GM21717 (cell line): Measurements from ENCODE around the gene MTERF4.

ENCODE experiments used
- ATAC-seq: cut with Tn5 transposase; IDR thresholded peaks from one replicate; pipeline ENCODE4 v1.9.1; 2021; ENCODE audit warnings: mild to moderate bottlenecking, moderate library complexity; ENCODE audit not compliant: unreplicated experiment

The MTERF4 gene

DNA sequence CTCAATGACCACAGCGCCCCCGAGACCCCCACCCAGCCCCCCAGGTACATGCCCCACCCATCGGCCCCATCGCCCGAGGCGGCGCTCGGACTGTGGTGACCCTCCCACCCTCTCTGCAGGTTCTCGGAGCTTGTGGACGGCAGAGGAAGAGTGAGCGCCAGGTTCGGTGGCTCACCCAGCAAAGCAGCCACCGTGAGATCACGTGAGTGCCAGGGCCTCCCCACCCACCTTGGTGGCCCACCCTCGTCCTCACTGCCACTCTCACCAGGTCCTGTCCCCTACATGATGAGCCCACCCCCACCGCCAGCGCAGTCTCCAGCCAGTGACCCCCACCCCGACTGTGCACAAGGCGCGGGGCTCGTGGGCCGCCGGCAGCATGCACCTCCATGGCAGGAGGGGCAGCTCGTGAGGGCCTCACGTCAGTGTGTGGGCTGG, 30.4 kb downstream of the MTERF4 start:
- ATAC-seq, result no peak

GRCh38 chr2:241070811-241071676, 31.0 kb downstream of the MTERF4 start:
- no peak for ATAC-seq

DNA sequence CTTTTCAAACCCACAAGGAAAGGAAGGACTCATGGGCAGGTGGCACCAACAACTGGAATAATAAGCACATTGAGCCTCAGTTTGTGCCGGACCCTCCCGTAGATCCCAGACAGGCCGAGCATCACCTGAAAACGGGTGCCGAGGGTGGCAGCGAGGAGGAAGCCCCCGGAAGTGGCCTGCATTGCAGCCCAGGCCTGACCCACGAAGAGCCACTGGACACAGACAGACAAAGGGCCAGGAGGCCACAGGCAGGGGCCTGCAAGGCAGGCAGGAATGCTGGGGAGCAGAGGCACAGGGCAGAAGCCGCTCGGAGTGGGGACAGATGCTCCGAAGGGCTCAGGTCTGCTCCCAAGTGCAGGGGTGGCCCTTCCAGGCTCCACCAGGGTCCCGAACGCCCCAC, 31.7 kb downstream of the MTERF4 start:
- no peak for ATAC-seq

DNA sequence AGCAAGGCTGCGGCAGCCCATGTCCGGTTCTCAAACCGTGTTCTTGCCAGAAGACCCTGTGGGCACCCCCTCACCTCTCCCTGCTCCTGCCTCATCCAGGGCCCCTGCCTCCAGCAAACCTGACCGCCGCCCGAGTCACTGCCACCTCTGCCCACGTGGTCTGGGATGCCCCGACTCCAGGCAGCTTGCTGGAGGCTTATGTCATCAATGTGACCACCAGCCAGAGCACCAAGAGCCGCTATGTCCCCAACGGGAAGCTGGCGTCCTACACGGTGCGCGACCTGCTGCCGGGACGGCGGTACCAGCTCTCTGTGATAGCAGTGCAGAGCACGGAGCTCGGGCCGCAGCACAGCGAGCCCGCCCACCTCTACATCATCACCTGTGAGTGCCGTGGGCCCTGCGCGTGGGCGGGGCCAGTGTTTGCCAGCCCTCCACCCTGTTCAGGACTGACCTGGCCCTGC, 32.2 kb downstream of the MTERF4 start:
- ATAC-seq, result no peak

GRCh38 chr2:241068942-241069810, 32.9 kb downstream of the MTERF4 start:
- ATAC-seq, result no peak

- ATAC-seq, result no peak
Measured at GRCh38 chr2:241068136-241068941, 33.7 kb downstream of the MTERF4 start.

- ATAC-seq, result no peak
Measured at GRCh38 chr2:241067501-241068135, 34.5 kb downstream of the MTERF4 start.

DNA sequence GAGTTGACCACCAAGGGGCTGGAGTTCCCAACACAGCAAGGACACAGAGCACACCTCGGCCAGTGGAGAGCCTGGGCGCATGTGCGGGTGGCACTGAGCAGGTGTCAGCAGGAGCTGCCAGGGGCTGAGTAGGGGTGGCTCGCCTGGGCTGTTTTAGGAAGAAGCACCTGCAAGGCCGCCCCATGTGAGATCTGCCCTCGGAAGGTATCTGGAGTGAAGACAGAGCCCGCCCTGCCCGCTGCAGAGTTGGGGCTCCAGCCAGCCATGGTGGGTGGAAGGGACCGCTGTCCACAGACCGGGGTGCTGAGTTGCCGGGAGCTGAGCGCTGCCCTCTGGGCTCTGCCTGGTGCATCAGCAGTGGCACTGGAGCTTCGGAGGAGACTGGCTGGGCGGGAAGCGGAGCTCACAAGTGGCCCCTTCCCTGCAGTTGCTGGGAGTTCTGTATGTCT, 35.2 kb downstream of the MTERF4 start:
- ATAC-seq, result no peak

GRCh38 chr2:241066171-241066892, 35.8 kb downstream of the MTERF4 start:
- no peak for ATAC-seq

DNA sequence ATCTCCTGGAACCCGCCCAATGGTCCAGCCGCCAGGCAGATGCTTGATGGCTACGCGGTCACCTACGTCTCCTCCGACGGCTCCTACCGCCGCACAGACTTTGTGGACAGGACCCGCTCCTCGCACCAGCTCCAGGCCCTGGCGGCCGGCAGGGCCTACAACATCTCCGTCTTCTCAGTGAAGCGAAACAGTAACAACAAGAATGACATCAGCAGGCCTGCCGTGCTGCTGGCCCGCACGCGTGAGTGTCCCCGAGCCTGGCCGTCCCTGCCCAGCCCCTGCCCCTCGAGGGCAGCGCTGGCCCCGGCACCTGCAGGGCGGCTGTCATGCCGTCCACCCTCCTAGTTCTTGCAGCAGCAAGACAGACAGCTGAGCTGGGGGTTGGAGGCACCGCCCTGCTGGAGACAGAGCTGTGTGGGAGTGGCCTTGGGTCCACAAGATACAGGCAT, 36.7 kb downstream of the MTERF4 start:
- no peak for ATAC-seq

DNA sequence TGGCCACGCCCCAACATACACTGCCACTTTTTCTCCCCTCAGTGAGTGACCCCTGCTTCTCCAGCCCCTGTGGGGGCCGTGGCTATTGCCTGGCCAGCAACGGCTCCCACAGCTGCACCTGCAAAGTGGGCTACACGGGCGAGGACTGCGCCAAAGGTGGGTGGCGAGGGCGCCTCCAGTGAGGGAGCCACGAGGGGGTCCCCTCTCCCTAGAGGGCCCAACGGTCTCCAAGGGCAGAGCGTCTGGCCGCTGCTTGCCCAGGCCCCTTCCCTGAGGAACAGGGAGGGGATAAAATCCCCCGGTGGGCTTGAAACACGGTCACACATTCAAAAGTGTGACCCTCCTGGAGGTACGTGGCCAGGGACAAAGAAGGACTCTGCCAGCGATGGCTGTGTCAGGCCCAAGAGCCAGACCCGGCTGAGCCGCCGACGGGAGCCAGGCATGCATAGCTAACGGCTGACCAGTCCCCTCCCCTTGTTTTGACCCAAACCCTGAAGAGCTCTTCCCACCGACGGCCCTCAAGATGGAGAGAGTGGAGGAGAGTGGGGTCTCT, 37.2 kb downstream of the MTERF4 start:
- ATAC-seq, result no peak

DNA sequence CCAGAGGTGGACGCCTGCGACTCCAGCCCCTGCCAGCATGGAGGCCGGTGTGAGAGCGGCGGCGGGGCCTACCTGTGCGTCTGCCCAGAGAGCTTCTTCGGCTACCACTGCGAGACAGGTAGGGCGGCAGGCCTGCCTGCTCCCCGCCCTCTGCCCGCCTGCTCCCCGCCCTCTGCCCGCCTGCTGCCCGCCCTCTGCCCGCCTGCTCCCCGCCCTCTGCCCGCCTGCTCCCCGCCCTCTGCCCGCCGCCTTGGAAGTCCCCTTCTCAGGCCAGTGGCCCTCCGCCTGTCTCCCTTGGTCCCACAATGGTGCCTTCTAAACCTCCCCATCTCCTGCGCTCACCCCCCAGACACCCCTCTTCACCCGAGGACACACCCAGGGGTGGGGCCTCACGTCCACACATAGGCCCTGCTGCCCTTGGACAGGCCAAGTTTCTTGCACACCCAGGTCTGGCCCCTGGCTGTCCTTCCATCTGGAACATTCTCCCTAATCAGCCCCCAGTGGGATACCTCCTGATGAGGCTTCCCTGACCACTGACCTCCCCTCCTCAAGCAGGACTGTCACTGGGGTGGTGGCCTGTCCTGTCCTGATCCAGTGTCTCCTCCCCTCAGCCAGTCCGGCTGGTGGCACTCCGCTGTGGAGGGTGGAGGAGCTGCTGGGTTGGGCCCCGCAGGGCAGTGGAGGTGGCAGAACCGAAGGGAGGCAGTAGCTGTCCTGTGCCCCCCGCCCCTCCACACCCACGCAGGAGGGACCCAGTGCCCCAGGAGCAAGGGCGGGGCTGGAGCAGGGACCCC, 37.9 kb downstream of the MTERF4 start:
- no peak for ATAC-seq

- no peak for ATAC-seq
Measured at GRCh38 chr2:241063587-241063986, 38.5 kb downstream of the MTERF4 start.

DNA sequence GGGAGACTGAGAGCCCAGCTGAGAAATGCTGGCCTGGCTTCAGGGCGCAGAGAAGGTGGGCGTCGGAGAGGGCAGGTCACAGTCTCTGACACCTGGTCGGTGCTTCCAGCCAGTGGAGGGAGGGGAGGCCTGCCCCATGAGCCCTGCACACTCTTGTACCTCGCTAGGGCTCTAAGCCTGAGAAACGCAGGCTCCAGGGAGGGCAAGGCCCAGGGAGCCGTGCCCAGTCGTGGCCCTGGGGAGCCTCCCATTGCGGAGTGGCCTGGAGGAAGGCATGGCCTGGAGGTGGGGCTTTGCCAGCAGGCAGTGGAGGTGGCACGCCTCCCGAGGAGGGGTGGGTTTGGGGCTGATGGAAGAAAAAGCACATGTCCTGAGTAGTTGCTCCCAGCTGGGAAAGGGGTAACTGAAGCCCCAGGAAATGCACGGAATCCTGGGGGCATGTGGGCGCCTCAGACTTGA, 39.0 kb downstream of the MTERF4 start:
- no peak for ATAC-seq

DNA sequence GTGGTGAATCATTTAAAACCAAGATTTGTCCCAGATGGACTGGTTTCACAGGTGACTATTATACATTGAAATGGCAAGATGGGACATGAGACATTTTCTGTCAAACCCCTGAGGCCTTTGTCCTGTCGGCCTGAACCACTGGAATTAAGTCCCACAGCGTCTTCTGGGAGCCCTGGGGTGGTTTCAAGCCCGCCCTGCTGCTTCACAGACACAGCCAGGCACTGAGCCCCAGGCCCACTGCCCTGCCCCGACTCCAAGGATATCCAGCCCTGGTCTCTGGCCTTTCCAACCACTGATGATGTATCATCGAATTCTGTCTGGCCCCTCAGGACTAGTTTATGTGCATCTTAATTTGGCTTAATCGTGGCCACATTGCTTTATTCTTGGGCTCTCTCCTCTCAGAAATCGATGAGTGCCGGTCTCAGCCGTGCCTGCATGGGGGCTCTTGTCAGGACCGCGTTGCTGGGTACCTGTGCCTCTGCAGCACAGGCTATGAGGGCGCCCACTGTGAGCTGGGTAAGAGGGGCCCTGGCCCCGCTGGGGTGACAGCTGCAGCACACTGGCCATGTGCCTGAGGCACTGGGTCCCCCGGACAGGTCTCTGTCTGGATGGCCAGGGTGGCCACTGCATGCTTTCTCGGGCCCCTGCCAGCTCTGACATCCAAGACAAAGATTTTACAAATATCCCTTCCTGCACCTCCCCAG, 39.5 kb downstream of the MTERF4 start:
- ATAC-seq, result no peak

- no peak for ATAC-seq
Measured at GRCh38 chr2:241061275-241061674, 40.8 kb downstream of the MTERF4 start.

GRCh38 chr2:241053576-241054251, 48.4 kb downstream of the MTERF4 start:
- ATAC-seq, result no peak
